ENCODE measurements around the gene EDN2.

Gene EDN2

GRCh38 chr1:41516168-41517061 lies 31.9 kb upstream of the EDN2 start:
- peak; percentile 89 for DNase-seq (ENCODE audit: low read depth)
- H3K4me3 ChIP-seq (ENCODE audit: low read depth, low read length): peak overlapping the region; percentile 54

GRCh38 chr1:41515778-41516167 lies 31.3 kb upstream of the EDN2 start:
- no peak for TF ChIP-seq CTCF (conservative IDR thresholded peaks at IDR 0.05; ENCODE audit: low read depth, low read length)
- H3K4me3 ChIP-seq (ENCODE audit: low read depth, low read length): no peak overlapping the region
- no peak for DNase-seq (ENCODE audit: low read depth)

More at GRCh38 chr1:41516168-41517061, 31.9 kb upstream of the EDN2 start:
- TF ChIP-seq CTCF (conservative IDR thresholded peaks at IDR 0.05; ENCODE audit: low read depth, low read length): peak; percentile 68

- H3K4me3 ChIP-seq (ENCODE audit: low read depth, low read length): no peak overlapping the region
- TF ChIP-seq CTCF (conservative IDR thresholded peaks at IDR 0.05; ENCODE audit: low read depth, low read length): no peak
- no peak for DNase-seq (ENCODE audit: low read depth)
Observed at GRCh38 chr1:41515131-41515678, 30.7 kb upstream of the EDN2 start.

GRCh38 chr1:41514381-41514780 lies 29.9 kb upstream of the EDN2 start:
- no peak for TF ChIP-seq CTCF (conservative IDR thresholded peaks at IDR 0.05; ENCODE audit: low read depth, low read length)
- DNase-seq (ENCODE audit: low read depth): no peak
- H3K4me3 ChIP-seq (ENCODE audit: low read depth, low read length): no peak overlapping the region

GRCh38 chr1:41513383-41513735 lies 28.9 kb upstream of the EDN2 start:
- peak; percentile 48 for TF ChIP-seq CTCF (conservative IDR thresholded peaks at IDR 0.05; ENCODE audit: low read depth, low read length)
- DNase-seq (ENCODE audit: low read depth): no peak

GRCh38 chr1:41512701-41513382 lies 28.4 kb upstream of the EDN2 start:
- no peak for TF ChIP-seq CTCF (conservative IDR thresholded peaks at IDR 0.05; ENCODE audit: low read depth, low read length)
- H3K4me3 ChIP-seq (ENCODE audit: low read depth, low read length): no peak overlapping the region
- DNase-seq (ENCODE audit: low read depth): no peak

More at GRCh38 chr1:41513383-41513735, 28.9 kb upstream of the EDN2 start:
- no peak overlapping the region for H3K4me3 ChIP-seq (ENCODE audit: low read depth, low read length)

Data from choroid plexus epithelial cell (primary cell).